Raji (cell line): ENCODE data around the gene C12orf60.

Experiments
- POLR2A ChIP-seq: IDR thresholded peaks from 2 replicates; pipeline ENCODE4 v1.6.1; 2011; ENCODE audit warnings: low read depth, low read length, control low read depth; ENCODE audit not compliant: insufficient read depth

C12orf60 gene

GRCh38 chr12:14846042-14846587 is 42.6 kb downstream of the C12orf60 start:
- no peak for TF ChIP-seq POLR2A

GRCh38 chr12:14846876-14847580 is 43.6 kb downstream of the C12orf60 start:
- TF ChIP-seq POLR2A = no peak

- TF ChIP-seq POLR2A = no peak
These were observed 46.2 kb downstream of the C12orf60 start for GRCh38 chr12:14849661-14850060.

GRCh38 chr12:14850929-14851663 is 47.6 kb downstream of the C12orf60 start:
- no peak for TF ChIP-seq POLR2A

GRCh38 chr12:14852880-14853279 is 49.4 kb downstream of the C12orf60 start:
- no peak for TF ChIP-seq POLR2A

- TF ChIP-seq POLR2A = no peak
These were observed 50.5 kb downstream of the C12orf60 start for GRCh38 chr12:14853961-14854360.

- no peak for TF ChIP-seq POLR2A
These were observed 51.2 kb downstream of the C12orf60 start for GRCh38 chr12:14854586-14855183.

GRCh38 chr12:14858513-14858912 is 55.0 kb downstream of the C12orf60 start:
- no peak for TF ChIP-seq POLR2A

- TF ChIP-seq POLR2A = no peak
These were observed 57.0 kb downstream of the C12orf60 start for GRCh38 chr12:14860490-14860889.

GRCh38 chr12:14868916-14869506 is 65.5 kb downstream of the C12orf60 start:
- TF ChIP-seq POLR2A = no peak

GRCh38 chr12:14871247-14871646 is 67.8 kb downstream of the C12orf60 start:
- no peak for TF ChIP-seq POLR2A

GRCh38 chr12:14871886-14872285 is 68.4 kb downstream of the C12orf60 start:
- TF ChIP-seq POLR2A = no peak

- TF ChIP-seq POLR2A = no peak
These were observed 70.1 kb downstream of the C12orf60 start for GRCh38 chr12:14873440-14874185.
